OCI-LY7 (cell line): ENCODE results near the gene SNRPB. TPM values are rescaled to one million over a fixed set of nuclear protein-coding genes. Genes with fewer than 3 reads are reported as not detected.
"Not testable (repeated sequence)": the region's sequence is repeated elsewhere in the genome, so short reads cannot be mapped to it uniquely, and the experiment has no call there.

Experiments used
- BruUV-seq: library from RNA; stranded (reverse); fragments of 400-500 nt; replicated peaks from 2 replicates; lab custom pipeline; 2021; lab: Mats Ljungman, UMichigan
- CTCF ChIA-PET: fragments of 300-600 bp; sonication (Branson Sonifier 250); formaldehyde crosslinking; loops from one replicate; lab custom pipeline; 2022; ENCODE audit warnings: antibody characterized with exemption; ENCODE audit not compliant: unreplicated experiment; lab: Charles Lee
- POLR2A ChIA-PET: fragments of 300-600 bp; sonication (Branson Sonifier 250); formaldehyde crosslinking; loops from one replicate; lab custom pipeline; 2022; ENCODE audit warnings: antibody characterized with exemption; lab: Charles Lee
- DNase-seq: peaks from one replicate; pipeline ENCODE4 v3.0.0-alpha.2; 2015; ENCODE audit warnings: low spot score
- H2AFZ ChIP-seq: fragments of 200-600 bp; sonication (generic), shearing (Covaris generic); 2 replicates; pipeline ENCODE4 v1.6.1; 2014; ENCODE audit warnings: mild to moderate bottlenecking, antibody characterized with exemption, low read length, moderate library complexity
- H3K27ac ChIP-seq: fragments of 200-600 bp; sonication (generic); 2 replicates; pipeline ENCODE4 v1.5.1; 2014; ENCODE audit warnings: mixed run types, low read depth, mild to moderate bottlenecking, moderate library complexity, low read length, inconsistent platforms; ENCODE audit not compliant: poor library complexity, severe bottlenecking
- H3K36me3 ChIP-seq: fragments of 200-600 bp; sonication (generic); 2 replicates; pipeline ENCODE4 v1.6.1; 2014; ENCODE audit warnings: mild to moderate bottlenecking, antibody characterized with exemption, low read length, moderate library complexity, mixed read lengths; ENCODE audit not compliant: insufficient read depth
- H3K4me1 ChIP-seq: fragments of 200-600 bp; sonication (generic); 2 replicates; pipeline ENCODE4 v1.5.1; 2014; ENCODE audit warnings: mild to moderate bottlenecking, low read length; ENCODE audit not compliant: insufficient read depth, poor library complexity, severe bottlenecking
- H3K4me2 ChIP-seq: fragments of 200-600 bp; sonication (generic); 2 replicates; pipeline ENCODE4 v1.6.1; 2014; ENCODE audit warnings: mild to moderate bottlenecking, low read length
- H3K4me3 ChIP-seq: fragments of 200-600 bp; sonication (generic); 2 replicates; pipeline ENCODE4 v1.5.1; 2014; ENCODE audit warnings: mild to moderate bottlenecking, low read depth, low read length; ENCODE audit not compliant: poor library complexity, severe bottlenecking
- H3K79me2 ChIP-seq: fragments of 200-600 bp; sonication (generic); 2 replicates; pipeline ENCODE4 v1.6.1; 2016; ENCODE audit warnings: low read depth, mild to moderate bottlenecking, low read length, moderate library complexity, mixed read lengths; ENCODE audit not compliant: insufficient read depth
- H3K9me2 ChIP-seq: fragments of 200-600 bp; sonication (generic); 2 replicates; pipeline ENCODE4 v1.6.1; 2016; ENCODE audit warnings: mild to moderate bottlenecking, low read length, mixed read lengths; ENCODE audit not compliant: insufficient read depth
- H3K9me3 ChIP-seq: fragments of 200-600 bp; sonication (generic); 2 replicates; pipeline ENCODE4 v1.6.1; 2014; ENCODE audit warnings: mild to moderate bottlenecking, mixed run types, low read length, mixed read lengths
- H4K20me1 ChIP-seq: fragments of 200-600 bp; sonication (generic); 2 replicates; pipeline ENCODE4 v1.6.1; 2014; ENCODE audit warnings: mild to moderate bottlenecking, antibody characterized with exemption, low read length, moderate library complexity, mixed read lengths; ENCODE audit not compliant: insufficient read depth
- CTCF ChIP-seq: fragments of 200-600 bp; sonication (generic); conservative IDR thresholded peaks from 2 replicates; pipeline ENCODE4 v1.5.1; 2014; ENCODE audit warnings: mild to moderate bottlenecking, antibody characterized with exemption, low read length, moderate library complexity, mixed read lengths
- EZH2phosphoT487 ChIP-seq: fragments of 200-600 bp; sonication (generic); IDR thresholded peaks from 2 replicates; pipeline ENCODE4 v1.6.1; 2018; ENCODE audit warnings: low read depth, borderline replicate concordance, mild to moderate bottlenecking, mixed run types, antibody characterized with exemption, low read length, moderate library complexity, mixed read lengths
- intact Hi-C: fragments of 100-400 bp; cut with micrococcal nuclease; formaldehyde crosslinking; loops from one replicate; pipeline ENCODE4 v1.10.0; 2022; ENCODE audit not compliant: unreplicated experiment
- total RNA-seq, 2 experiments: library from RNA; depleted of rRNA in 1 of 2; stranded (reverse); fragments of >200 nt in 1 of 2; shearing (Covaris generic) in 1 of 2; gene quantifications; 2 replicates each; pipeline ENCODE4 v1.2.3, GENCODE V29; 2014 to 2022

SNRPB gene
- total RNA-seq, 2 experiments from 2014 or later: 351 to 516 TPM

- peak overlapping the region; percentile 87 for H3K4me3 ChIP-seq
- CTCF ChIA-PET: no interaction called here
Measured at GRCh38 chr20:2507464-2507863, 36.9 kb upstream of the SNRPB start.

GRCh38 chr20:2506426-2506825, 35.8 kb upstream of the SNRPB start:
- CTCF ChIA-PET, H2AFZ ChIP-seq, H3K36me3 ChIP-seq, BruUV-seq, H3K9me2 ChIP-seq, DNase-seq, H3K4me2 ChIP-seq, H3K4me3 ChIP-seq, intact Hi-C loops, H3K27ac ChIP-seq, H4K20me1 ChIP-seq, POLR2A ChIA-PET, H3K9me3 ChIP-seq: not testable (repeated sequence)
- Histone ChIP-seq H3K79me2 (peaks cover 15% of the 10 kb centered on the region; the same call in 1 of the 2 replicates), H3K4me1 (peaks cover 18% of the 10 kb centered on the region)

More at GRCh38 chr20:2507464-2507863, 36.9 kb upstream of the SNRPB start:
- intact Hi-C loops: no loop called here
- Histone ChIP-seq H3K9me3 (no peaks in the 10 kb centered on the region), H3K27ac (no peak overlapping the region), H4K20me1 (no peaks in the 10 kb centered on the region), H2AFZ (no peak overlapping the region; the same call in 1 of the 2 replicates), H3K79me2 (peaks cover 15% of the 10 kb centered on the region; the same call in 1 of the 2 replicates), H3K4me2 (peak overlapping the region; percentile 84), H3K4me1 (peaks cover 18% of the 10 kb centered on the region), H3K9me2 (no peaks in the 10 kb centered on the region), H3K36me3 (no peaks in the 10 kb centered on the region)
- TF ChIP-seq CTCF: no peak
- TF ChIP-seq EZH2phosphoT487: no peak
- POLR2A ChIA-PET: interaction anchor here (0.5 to 1.0 kb wide), 4 partner anchors 22 to 405 kb away, joined by 3 read pairs; no protein-coding TSS in a partner anchor
- no TSS peak for BruUV-seq
- no peak for DNase-seq

GRCh38 chr20:2504803-2505202, 34.2 kb upstream of the SNRPB start:
- H3K9me2 ChIP-seq, H4K20me1 ChIP-seq, CTCF ChIA-PET, intact Hi-C loops, H3K36me3 ChIP-seq, H2AFZ ChIP-seq, H3K4me3 ChIP-seq, DNase-seq, BruUV-seq, H3K4me2 ChIP-seq, POLR2A ChIA-PET, H3K27ac ChIP-seq, H3K9me3 ChIP-seq: not testable (repeated sequence)
- peaks cover 15% of the 10 kb centered on the region; the same call in 1 of the 2 replicates for H3K79me2 ChIP-seq
- H3K4me1 ChIP-seq: peaks cover 18% of the 10 kb centered on the region

- H3K4me1 ChIP-seq, CTCF ChIA-PET, H2AFZ ChIP-seq, POLR2A ChIA-PET, H4K20me1 ChIP-seq, H3K4me3 ChIP-seq, H3K9me3 ChIP-seq, BruUV-seq, H3K27ac ChIP-seq, H3K79me2 ChIP-seq, DNase-seq, intact Hi-C loops, H3K9me2 ChIP-seq, H3K4me2 ChIP-seq: not testable (repeated sequence)
- peaks cover 23% of the 10 kb centered on the region for H3K36me3 ChIP-seq
Measured at GRCh38 chr20:2502808-2503384, 32.3 kb upstream of the SNRPB start.
